NCI-H460 (cell line): ENCODE results near the gene WDR18. TPM values are rescaled to one million over a fixed set of nuclear protein-coding genes. Genes with fewer than 3 reads are reported as not detected.
A peak's percentile ranks its signal among the peaks of the same experiment; 100 is the strongest.
"Not testable (repeated sequence)": the region's sequence is repeated elsewhere in the genome, so short reads cannot be mapped to it uniquely, and the experiment has no call there.

Experiments
- DNase-seq: peaks from one replicate; pipeline ENCODE4 v3.0.0-alpha.2; 2016; ENCODE audit warnings: low read depth; ENCODE audit errors: extremely low read depth
- total RNA-seq: library from RNA; depleted of rRNA; stranded (reverse); fragments of >200 nt; shearing (Covaris generic); gene quantifications from 2 replicates; pipeline ENCODE4 v1.2.3, GENCODE V29; 2014

The WDR18 gene
- total RNA-seq, 1 experiment from 2014 or later = 54.0 TPM

- no peak for DNase-seq
These were observed 33.2 kb downstream of the WDR18 start for GRCh38 chr19:1017115-1017905.

GRCh38 chr19:1017906-1018305 lies 33.8 kb downstream of the WDR18 start:
- no peak for DNase-seq

- DNase-seq = no peak
These were observed 34.2 kb downstream of the WDR18 start for GRCh38 chr19:1018393-1018792.

- DNase-seq = no peak
These were observed 34.9 kb downstream of the WDR18 start for GRCh38 chr19:1018932-1019615.

GRCh38 chr19:1019616-1019961 lies 35.4 kb downstream of the WDR18 start:
- DNase-seq = no peak

GRCh38 chr19:1019980-1020867 lies 36.1 kb downstream of the WDR18 start:
- DNase-seq = no peak

GRCh38 chr19:1020868-1021425 lies 36.8 kb downstream of the WDR18 start, which contains the start of gene TMEM259:
Gene TMEM259 (minus strand): TSS chr19:1021123. CDS start chr19:1020996, 127 bp downstream.
- peak; percentile 95 for DNase-seq

GRCh38 chr19:1023883-1024188 lies 39.7 kb downstream of the WDR18 start:
- not testable (repeated sequence) for DNase-seq

- not testable (repeated sequence) for DNase-seq
These were observed 40.9 kb downstream of the WDR18 start for GRCh38 chr19:1025080-1025479.

- no peak for DNase-seq
These were observed 42.0 kb downstream of the WDR18 start, which contains the start of gene CNN2 for GRCh38 chr19:1025960-1026782. Gene CNN2 (plus strand): TSS chr19:1026608. CDS start chr19:1026662, 54 bp downstream.

GRCh38 chr19:1026783-1027649 lies 42.9 kb downstream of the WDR18 start:
- DNase-seq = no peak

GRCh38 chr19:1027650-1028061 lies 43.5 kb downstream of the WDR18 start:
- DNase-seq = no peak

GRCh38 chr19:1028062-1028926 lies 44.1 kb downstream of the WDR18 start:
- DNase-seq = no peak

- no peak for DNase-seq
These were observed 48.2 kb downstream of the WDR18 start for GRCh38 chr19:1032264-1032867.

GRCh38 chr19:1035998-1036621 lies 52.0 kb downstream of the WDR18 start:
- DNase-seq = no peak

GRCh38 chr19:1037621-1038064 lies 53.5 kb downstream of the WDR18 start:
- DNase-seq = no peak
